Stimulated activated CD4-positive, alpha-beta T cell treated with anti-CD3 and anti-CD28 coated beads, Interleukin-15, amount 100 ng/mL, for 1 hour (primary cell): ENCODE measurements around the gene PDE4C.

Source experiments
- DNase-seq, 2 donors: peaks; one replicate each; pipeline ENCODE4 v3.0.0-alpha.2; 2020; ENCODE audit warnings: low read depth in 1 of 2, low spot score in 1 of 2

The PDE4C gene

GRCh38 chr19:18225702-18226468 is at the start of gene PDE4C:
TSS of gene PDE4C (minus strand) at chr19:18226438. CDS start at chr19:18226415, 23 bp downstream.
- no peak for DNase-seq

GRCh38 chr19:18274781-18275356 is 48.6 kb upstream of the PDE4C start:
- DNase-seq, result no peak

- no peak for DNase-seq
These were observed 48.1 kb upstream of the PDE4C start, which contains the start of gene IQCN for GRCh38 chr19:18274219-18274780. TSS of gene IQCN (minus strand) at chr19:18274452. CDS start at chr19:18269478, 4,974 bp downstream.

GRCh38 chr19:18273561-18274218 is 47.5 kb upstream of the PDE4C start:
- DNase-seq, result no peak

- no peak for DNase-seq
These were observed 45.2 kb upstream of the PDE4C start for GRCh38 chr19:18271433-18271841.

GRCh38 chr19:18270326-18270725 is 44.1 kb upstream of the PDE4C start:
- no peak for DNase-seq

- no peak for DNase-seq
These were observed 43.0 kb upstream of the PDE4C start for GRCh38 chr19:18269070-18269723.

- DNase-seq, result no peak
These were observed 40.8 kb upstream of the PDE4C start for GRCh38 chr19:18266771-18267686.

GRCh38 chr19:18265582-18265981 is 39.3 kb upstream of the PDE4C start:
- DNase-seq, result no peak

GRCh38 chr19:18264971-18265540 is 38.8 kb upstream of the PDE4C start:
- no peak for DNase-seq

GRCh38 chr19:18264137-18264854 is 38.1 kb upstream of the PDE4C start:
- no peak for DNase-seq

- DNase-seq, result no peak
These were observed 37.3 kb upstream of the PDE4C start for GRCh38 chr19:18263324-18264136.

GRCh38 chr19:18262917-18263316 is 36.7 kb upstream of the PDE4C start:
- DNase-seq, result no peak

GRCh38 chr19:18262144-18262543 is 35.9 kb upstream of the PDE4C start:
- no peak for DNase-seq

- DNase-seq, result no peak
These were observed 35.2 kb upstream of the PDE4C start for GRCh38 chr19:18261474-18261873.

- DNase-seq, result no peak
These were observed 33.7 kb upstream of the PDE4C start for GRCh38 chr19:18259893-18260292.

GRCh38 chr19:18257503-18258470 is 31.5 kb upstream of the PDE4C start:
- no peak for DNase-seq
